HG02623 (cell line): ENCODE data around the gene ZFP57.

Experiments
- ATAC-seq: cut with Tn5 transposase; IDR thresholded peaks from one replicate; pipeline ENCODE4 v1.9.1; 2021; ENCODE audit warnings: moderate library complexity; ENCODE audit not compliant: unreplicated experiment

ZFP57 gene

GRCh38 chr6:29680904-29681303 is at the start of gene ZFP57:
TSS of gene ZFP57 (minus strand) at chr6:29681152. CDS start at chr6:29677003, 4,149 bp downstream.
- no peak for ATAC-seq

GRCh38 chr6:29730575-29731126 is 49.7 kb upstream of the ZFP57 start:
- ATAC-seq: no peak

DNA sequence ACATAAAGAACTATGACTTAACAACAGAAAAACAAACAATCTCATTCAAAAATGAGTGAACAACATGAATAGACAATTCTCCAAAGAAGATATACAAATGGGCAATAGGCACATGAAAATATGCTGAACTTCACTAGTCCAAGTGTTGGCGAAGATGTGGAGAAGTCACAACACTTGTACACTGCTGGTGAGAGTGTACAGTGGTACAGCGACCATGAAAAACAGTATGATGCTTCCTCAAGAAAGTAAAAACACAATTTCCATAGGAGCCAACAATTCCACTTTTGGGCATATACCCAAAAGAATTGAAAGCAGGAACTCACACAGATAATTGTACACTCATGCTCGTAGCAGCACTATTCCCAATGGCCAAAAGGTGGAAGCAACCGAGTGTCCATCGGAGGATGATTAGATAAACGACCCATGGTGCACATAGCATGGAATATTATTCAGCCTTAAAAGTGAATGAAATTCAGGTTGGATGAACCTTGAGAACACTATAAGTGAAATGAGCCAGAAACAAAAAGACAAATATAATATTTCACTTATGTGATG is 48.9 kb upstream of the ZFP57 start:
- no peak for ATAC-seq

DNA sequence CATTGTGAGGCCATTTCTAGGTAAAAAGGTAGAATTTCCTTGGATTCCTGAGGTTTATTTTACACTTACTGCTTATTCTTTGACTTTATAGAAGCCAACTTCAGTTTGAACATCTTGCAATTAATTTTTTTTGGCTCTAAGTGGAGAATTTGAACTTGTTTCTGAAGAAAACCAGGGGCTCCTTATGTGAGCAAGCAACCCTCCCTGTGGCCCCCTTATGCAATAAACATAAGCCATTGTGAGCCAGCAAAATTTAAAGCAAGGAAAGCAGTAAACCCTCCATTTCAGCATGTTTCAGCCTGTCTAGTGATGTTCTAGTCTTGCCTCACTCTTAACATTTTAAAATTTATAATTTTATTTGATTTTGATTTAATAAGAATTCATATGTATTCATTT is 47.9 kb upstream of the ZFP57 start:
- no peak for ATAC-seq

GRCh38 chr6:29728173-29728874 is 47.4 kb upstream of the ZFP57 start:
- ATAC-seq: no peak

DNA sequence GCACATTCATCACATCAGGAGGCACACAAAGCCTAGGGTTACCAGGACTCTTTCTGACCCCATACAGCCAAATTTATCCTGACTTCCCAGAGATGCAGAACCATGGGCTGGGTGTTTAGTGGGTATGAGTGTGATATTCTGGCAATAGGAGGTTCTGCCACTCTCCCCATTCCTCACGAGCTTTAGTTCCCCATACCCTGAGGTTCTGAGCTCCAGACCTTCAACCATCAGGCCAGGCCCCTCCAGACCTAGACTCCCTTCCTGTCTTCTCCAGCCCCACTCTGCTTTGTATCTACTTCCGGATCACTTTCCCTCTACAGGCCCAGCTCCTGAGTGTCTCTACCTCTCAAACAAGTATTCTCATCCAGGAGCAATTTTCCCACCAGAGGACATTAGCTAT is 46.7 kb upstream of the ZFP57 start:
- no peak for ATAC-seq

DNA sequence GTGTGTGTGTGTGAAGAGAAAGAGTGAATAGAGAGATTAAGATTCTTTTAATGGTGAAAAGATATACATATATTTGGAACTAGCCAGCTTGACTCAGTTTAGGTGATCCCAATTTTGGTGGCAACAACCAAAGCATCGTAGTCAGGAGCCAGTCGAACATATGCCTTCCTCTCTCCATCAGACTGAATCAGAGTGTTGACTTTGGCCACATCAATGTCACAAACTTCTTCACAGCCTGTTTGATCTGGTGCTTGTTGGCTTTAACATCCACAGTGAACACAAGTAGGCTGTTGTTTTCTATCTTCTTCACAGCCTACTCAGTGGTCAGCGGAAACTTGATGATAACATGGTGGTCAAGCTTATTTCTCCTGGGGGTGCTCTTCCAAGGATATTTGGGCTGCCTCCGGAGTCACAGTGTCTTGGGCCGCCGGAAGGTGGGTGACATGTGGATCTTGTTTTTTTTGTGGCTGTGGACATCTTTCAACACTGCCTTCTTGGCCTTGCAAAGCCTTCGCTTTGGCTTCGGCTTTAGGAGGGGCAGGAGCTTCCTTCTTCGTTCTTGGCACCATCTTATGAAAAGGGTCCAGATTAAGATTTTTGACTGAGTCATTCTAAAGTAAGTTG is 45.7 kb upstream of the ZFP57 start:
- no peak for ATAC-seq

- no peak for ATAC-seq
Measured at GRCh38 chr6:29726001-29726400, 45.0 kb upstream of the ZFP57 start.

GRCh38 chr6:29724937-29725869 is 44.3 kb upstream of the ZFP57 start:
- no peak for ATAC-seq

- no peak for ATAC-seq
Measured at GRCh38 chr6:29723666-29724588, 43.0 kb upstream of the ZFP57 start.

DNA sequence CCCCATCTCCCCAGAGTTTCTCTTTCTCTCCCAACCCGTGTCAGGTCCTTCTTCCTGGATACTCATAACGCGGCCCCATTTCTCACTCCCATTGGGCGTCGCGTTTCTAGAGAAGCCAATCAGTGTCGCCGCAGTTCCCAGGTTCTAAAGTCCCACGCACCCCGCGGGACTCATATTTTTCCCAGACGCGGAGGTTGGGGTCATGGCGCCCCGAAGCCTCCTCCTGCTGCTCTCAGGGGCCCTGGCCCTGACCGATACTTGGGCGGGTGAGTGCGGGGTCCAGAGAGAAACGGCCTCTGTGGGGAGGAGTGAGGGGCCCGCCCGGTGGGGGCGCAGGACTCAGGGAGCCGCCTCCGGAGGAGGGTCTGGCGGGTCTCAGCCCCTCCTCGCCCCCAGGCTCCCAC is 42.3 kb upstream of the ZFP57 start, which contains the start of gene HLA-F:
HLA-F (plus strand) TSS at position 173 of the 404 bp plus-strand sequence; CDS start at position 203, 30 bp downstream.
- ATAC-seq: peak; percentile 90

GRCh38 chr6:29720863-29721262 is 39.9 kb upstream of the ZFP57 start:
- no peak for ATAC-seq

DNA sequence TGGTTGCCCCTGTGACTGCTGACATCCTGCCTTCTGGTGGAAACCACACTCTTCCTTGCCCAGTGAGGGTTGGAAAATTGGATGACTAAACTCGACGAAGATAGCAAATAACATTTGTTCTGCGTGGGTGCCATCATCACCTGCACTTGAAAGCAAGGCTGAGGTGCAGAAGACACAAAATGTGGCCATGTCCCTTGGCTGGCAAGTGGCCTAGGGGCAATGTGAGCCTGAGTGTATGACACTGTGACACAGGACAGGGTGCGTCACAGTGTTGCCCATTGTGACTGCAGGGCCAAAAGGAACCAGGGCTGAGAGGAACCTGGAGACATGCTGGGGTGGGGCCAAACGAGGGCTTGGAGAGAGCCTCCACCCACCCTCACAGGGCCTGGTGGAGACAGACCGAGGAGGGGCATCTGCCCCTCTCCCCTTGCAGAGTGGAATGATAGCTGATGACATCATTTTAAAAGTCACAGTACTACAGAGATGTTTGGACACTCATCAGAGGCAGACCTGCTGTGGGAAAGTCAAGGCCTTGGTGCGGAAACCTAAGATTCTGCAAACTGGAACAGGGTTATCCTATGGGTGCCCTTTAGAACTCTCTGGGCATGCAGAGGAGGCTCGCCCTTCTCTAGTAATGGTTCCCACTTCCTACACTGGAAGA is 29.5 kb upstream of the ZFP57 start:
- no peak for ATAC-seq

GRCh38 chr6:29709188-29709587 is 28.2 kb upstream of the ZFP57 start:
- no peak for ATAC-seq

DNA sequence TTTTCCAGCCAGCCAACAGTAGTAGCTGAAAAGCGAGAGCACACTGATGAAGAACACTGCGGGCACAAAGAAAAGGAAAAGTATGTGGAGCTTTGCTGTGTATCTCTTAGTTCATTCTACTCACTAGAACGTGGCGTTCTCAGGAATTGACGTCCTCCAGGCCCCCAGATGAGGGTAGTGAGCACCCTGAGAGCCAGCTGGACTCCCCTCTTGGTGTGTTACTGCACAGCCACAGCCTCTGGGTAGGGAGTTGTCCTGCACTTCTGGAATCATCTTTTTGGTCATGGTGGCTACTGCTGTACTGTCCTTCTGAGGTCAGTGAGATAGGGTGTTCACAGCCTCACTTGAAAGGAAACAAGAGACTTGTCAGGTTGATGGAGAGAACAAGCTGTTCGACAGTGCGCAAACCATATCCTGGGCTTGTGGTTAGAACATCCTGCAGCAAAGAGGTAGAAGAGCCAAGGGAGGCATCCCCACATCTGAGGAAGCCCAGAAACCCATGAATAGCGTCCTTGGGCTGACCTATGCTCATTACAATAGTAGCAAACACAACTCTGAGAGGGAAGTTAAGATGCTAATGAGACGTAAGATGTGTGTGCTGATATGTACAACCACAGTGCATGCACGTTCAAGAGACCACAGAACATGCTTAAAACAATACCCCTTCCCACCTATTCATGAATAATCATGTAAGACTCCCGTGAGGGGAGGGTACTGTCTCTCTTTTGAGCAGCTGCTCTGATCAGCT is 27.7 kb upstream of the ZFP57 start:
- no peak for ATAC-seq

DNA sequence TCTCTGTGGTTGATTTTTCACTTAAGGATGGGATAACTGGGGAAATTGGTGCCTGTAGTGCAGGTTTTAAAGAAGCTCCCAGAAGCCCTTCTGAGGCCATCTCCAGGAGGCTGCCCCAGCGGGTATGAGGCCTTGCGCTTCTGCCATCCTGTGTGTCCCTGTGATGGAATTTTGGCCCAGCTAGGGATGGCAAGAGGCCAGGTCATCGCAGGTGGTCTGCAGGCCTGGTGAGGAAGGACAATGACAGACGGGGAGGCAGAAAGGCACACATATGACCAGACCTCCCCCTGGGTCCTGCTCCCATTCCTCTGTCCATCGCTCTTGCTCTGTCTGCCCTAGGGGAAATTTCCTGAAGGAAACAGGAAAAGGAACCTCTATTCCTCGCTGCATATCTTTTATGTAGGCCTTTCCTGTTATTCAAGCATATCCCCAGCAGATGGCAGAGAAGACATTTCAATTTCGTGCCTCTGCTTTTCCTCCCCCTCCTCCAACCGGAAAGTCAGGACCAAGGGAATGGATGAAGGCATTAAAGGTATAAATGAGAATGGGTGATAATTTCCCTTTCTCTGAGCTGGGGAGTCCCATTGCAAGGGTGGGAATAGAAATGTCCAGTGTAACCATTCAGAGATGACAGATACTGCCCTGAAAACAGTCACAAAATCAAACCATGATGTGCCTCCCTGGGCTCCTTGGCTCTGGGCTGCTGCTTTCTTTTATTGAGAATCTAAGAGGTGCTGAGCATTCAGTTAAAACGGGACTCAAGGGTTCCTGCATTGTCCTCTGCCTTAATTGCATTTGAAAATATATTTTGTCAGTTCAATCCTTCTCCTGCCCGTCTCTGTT is 24.7 kb upstream of the ZFP57 start:
- no peak for ATAC-seq

DNA sequence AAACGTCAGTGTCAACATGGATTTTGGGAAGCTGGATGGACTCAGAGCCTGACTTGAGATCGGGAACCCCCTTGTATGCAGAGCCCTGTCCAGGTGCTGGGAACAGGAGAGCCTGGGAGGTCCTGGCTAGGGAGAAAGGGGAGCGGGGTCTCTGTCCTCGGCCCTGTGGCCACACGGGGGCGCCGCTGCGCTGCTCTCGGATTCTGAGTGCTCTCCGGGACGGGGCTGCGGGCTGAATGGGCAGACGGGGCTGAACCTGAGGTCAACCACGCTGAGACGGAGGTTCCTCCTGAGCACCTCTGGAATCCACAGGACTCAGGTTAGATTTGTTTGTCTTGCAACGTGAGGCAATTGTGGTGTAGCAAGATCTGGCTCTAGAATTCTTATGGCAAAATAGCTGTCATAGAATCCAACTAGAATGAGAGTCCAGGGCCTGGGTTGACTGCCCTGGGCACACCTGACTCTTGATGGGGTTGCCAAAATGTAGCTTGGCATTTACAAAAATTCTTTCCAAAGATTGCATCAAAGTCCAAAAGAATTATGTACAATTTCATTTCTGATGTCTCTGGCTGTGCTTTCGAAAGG is 21.7 kb upstream of the ZFP57 start:
- no peak for ATAC-seq
